Astrocyte (in vitro differentiated cells and primary cell): ENCODE data around the gene CSGALNACT2. TPM values are rescaled to one million over a fixed set of nuclear protein-coding genes. Genes with fewer than 3 reads are reported as not detected.

Experiments
- DNase-seq: peaks from one replicate; pipeline ENCODE4 v3.0.0-alpha.2; 2010; ENCODE audit warnings: low read depth
- FAIRE-seq: peaks from 2 replicates; lab custom pipeline; 2011; peaks lifted over from hg19 to GRCh38; lab: Jason Lieb, UNC
- H2AFZ ChIP-seq: 2 replicates; pipeline ENCODE4 v1.6.0; 2012; ENCODE audit warnings: low read depth, low read length, inconsistent platforms
- H3K27ac ChIP-seq: 2 replicates; pipeline ENCODE4 v1.5.1; 2011; ENCODE audit warnings: low read depth, low read length, inconsistent platforms
- H3K27me3 ChIP-seq: 2 replicates; pipeline ENCODE4 v1.6.0; 2011; ENCODE audit warnings: low read length, inconsistent platforms; ENCODE audit not compliant: insufficient read depth
- H3K36me3 ChIP-seq: 2 replicates; pipeline ENCODE4 v1.5.1; 2011; ENCODE audit warnings: low read length, inconsistent platforms; ENCODE audit not compliant: insufficient read depth
- H3K4me1 ChIP-seq: 2 replicates; pipeline ENCODE4 v1.5.1; 2011; ENCODE audit warnings: low read length, inconsistent platforms; ENCODE audit not compliant: insufficient read depth
- H3K4me2 ChIP-seq: 2 replicates; pipeline ENCODE4 v1.6.0; 2012; ENCODE audit warnings: low read length, inconsistent platforms
- H3K4me3 ChIP-seq: 2 replicates; pipeline ENCODE4 v1.5.1; 2011; ENCODE audit warnings: low read depth, mild to moderate bottlenecking, low read length, inconsistent platforms; ENCODE audit not compliant: insufficient read depth
- H3K79me2 ChIP-seq: 2 replicates; pipeline ENCODE4 v1.6.0; 2012; ENCODE audit warnings: mild to moderate bottlenecking, low read length, inconsistent platforms; ENCODE audit not compliant: insufficient read depth
- H3K9ac ChIP-seq: 2 replicates; pipeline ENCODE4 v1.6.0; 2012; ENCODE audit warnings: mild to moderate bottlenecking, low read length, inconsistent platforms
- H3K9me3 ChIP-seq: 2 replicates; pipeline ENCODE4 v1.5.1; 2012; ENCODE audit warnings: low read depth, mild to moderate bottlenecking, low read length, inconsistent platforms; ENCODE audit not compliant: insufficient read depth
- H4K20me1 ChIP-seq: 2 replicates; pipeline ENCODE4 v1.6.0; 2012; ENCODE audit warnings: low read length, inconsistent platforms; ENCODE audit not compliant: insufficient read depth
- H3K27ac Mint-ChIP-seq: one replicate; pipeline ENCODE4 v1.8.0; 2021; ENCODE audit warnings: mild to moderate bottlenecking, mixed read lengths; ENCODE audit not compliant: unreplicated experiment
- H3K27me3 Mint-ChIP-seq: one replicate; pipeline ENCODE4 v1.8.0; 2021; ENCODE audit warnings: low read depth, mixed read lengths; ENCODE audit not compliant: unreplicated experiment
- H3K36me3 Mint-ChIP-seq: one replicate; pipeline ENCODE4 v1.8.0; 2021; ENCODE audit warnings: low read depth, mixed read lengths; ENCODE audit not compliant: unreplicated experiment
- H3K4me1 Mint-ChIP-seq: one replicate; pipeline ENCODE4 v1.8.0; 2021; ENCODE audit warnings: low read depth, mixed read lengths; ENCODE audit not compliant: unreplicated experiment
- H3K4me3 Mint-ChIP-seq: one replicate; pipeline ENCODE4 v1.8.0; 2021; ENCODE audit warnings: mild to moderate bottlenecking, moderate library complexity, mixed read lengths; ENCODE audit not compliant: unreplicated experiment
- H3K9me3 Mint-ChIP-seq: one replicate; pipeline ENCODE4 v1.8.0; 2021; ENCODE audit warnings: mild to moderate bottlenecking, mixed read lengths; ENCODE audit not compliant: unreplicated experiment
- EZH2 ChIP-seq: IDR thresholded peaks from 2 replicates; pipeline ENCODE4 v1.6.1; 2012; ENCODE audit warnings: mild to moderate bottlenecking, low read length, inconsistent platforms; ENCODE audit not compliant: insufficient read depth
- total RNA-seq: library from RNA; stranded (reverse); gene quantifications from 2 replicates; pipeline ENCODE4 v1.2.1, GENCODE V29; 2021
- TF ChIP-seq, protein P1 (sequence below): IDR thresholded peaks from 2 replicates; pipeline ENCODE4 v1.5.1; 2011; ENCODE audit warnings: low read depth, mild to moderate bottlenecking, inconsistent platforms, low read length, moderate library complexity; ENCODE audit not compliant: insufficient read depth

Gene CSGALNACT2
- total RNA-seq, 1 donor from 2014 or later = 28.5 TPM

DNA sequence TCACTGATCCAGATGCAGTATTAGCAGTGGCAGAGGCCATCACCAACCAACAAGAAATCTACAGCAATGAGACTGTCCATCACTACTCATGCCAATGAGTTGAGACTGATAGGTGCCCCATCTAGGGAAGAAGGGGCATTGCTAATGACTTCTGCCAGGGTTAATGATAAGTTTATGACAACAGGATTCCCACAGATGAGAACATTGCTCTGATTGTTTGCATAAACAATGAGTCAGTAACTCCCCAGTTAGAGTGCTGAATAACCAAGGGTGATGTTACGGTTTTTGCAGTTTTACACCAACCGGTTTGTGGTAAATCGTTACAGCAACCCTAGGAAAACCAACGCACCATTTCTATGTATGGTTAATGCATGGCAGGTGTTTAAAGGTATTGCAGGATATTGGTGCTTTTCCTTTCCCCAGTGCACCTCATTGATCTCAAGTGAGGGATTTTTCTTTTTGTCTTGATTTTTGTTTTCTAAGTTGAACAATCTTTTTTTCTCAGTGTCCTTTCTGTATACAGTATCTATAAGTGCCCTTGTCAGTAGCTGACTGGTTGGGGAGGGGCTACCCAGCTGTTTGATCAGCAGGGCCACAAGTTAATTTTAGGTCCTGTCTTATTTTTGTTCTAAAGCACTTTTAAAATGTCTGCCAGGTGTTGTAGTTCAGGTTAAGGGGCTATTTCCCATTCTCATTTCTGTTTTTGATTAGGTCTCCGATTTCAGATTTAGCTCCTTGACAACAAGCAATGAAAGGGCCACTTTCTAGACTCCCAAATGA is 3.9 kb upstream of the CSGALNACT2 start:
- Histone ChIP-seq H3K4me1 (peaks cover 4% of the 10 kb centered on the region), H3K79me2 (peaks cover 18% of the 10 kb centered on the region), H3K27me3 (peaks cover 8% of the 10 kb centered on the region), H4K20me1 (peaks cover 8% of the 10 kb centered on the region), H3K4me3 (no peak overlapping the region), H3K9me3 (no peaks in the 10 kb centered on the region), H3K9ac (no peak overlapping the region), H2AFZ (no peak overlapping the region), H3K36me3 (no peaks in the 10 kb centered on the region), H3K27ac (no peak overlapping the region), H3K4me2 (no peak overlapping the region)
- DNase-seq (no peak), FAIRE-seq (no peak)
- Mint-ChIP-seq H3K4me3 (no peak overlapping the region), H3K27me3 (no peaks in the 10 kb centered on the region), H3K9me3 (no peaks in the 10 kb centered on the region), H3K27ac (no peak overlapping the region), H3K36me3 (peaks cover 5% of the 10 kb centered on the region), H3K4me1 (peaks cover 32% of the 10 kb centered on the region)
- TF ChIP-seq, protein P1, sequence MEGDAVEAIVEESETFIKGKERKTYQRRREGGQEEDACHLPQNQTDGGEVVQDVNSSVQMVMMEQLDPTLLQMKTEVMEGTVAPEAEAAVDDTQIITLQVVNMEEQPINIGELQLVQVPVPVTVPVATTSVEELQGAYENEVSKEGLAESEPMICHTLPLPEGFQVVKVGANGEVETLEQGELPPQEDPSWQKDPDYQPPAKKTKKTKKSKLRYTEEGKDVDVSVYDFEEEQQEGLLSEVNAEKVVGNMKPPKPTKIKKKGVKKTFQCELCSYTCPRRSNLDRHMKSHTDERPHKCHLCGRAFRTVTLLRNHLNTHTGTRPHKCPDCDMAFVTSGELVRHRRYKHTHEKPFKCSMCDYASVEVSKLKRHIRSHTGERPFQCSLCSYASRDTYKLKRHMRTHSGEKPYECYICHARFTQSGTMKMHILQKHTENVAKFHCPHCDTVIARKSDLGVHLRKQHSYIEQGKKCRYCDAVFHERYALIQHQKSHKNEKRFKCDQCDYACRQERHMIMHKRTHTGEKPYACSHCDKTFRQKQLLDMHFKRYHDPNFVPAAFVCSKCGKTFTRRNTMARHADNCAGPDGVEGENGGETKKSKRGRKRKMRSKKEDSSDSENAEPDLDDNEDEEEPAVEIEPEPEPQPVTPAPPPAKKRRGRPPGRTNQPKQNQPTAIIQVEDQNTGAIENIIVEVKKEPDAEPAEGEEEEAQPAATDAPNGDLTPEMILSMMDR = no peak
- TF ChIP-seq EZH2 = no peak

GRCh38 chr10:43135064-43135463 is 3.2 kb upstream of the CSGALNACT2 start:
- no peak for DNase-seq
- peaks cover 15% of the 10 kb centered on the region for H4K20me1 ChIP-seq
- H3K4me1 ChIP-seq = no peaks in the 10 kb centered on the region
- Mint-ChIP-seq H3K27me3 (no peaks in the 10 kb centered on the region), H3K4me1 (peaks cover 30% of the 10 kb centered on the region), H3K27ac (no peak overlapping the region), H3K36me3 (peaks cover 5% of the 10 kb centered on the region), H3K9me3 (no peaks in the 10 kb centered on the region), H3K4me3 (no peak overlapping the region)
- no peak overlapping the region for H2AFZ ChIP-seq
- H3K36me3 ChIP-seq = no peaks in the 10 kb centered on the region
- H3K27ac ChIP-seq = no peak overlapping the region
- H3K4me3 ChIP-seq = no peak overlapping the region
- H3K9me3 ChIP-seq = no peaks in the 10 kb centered on the region
- TF ChIP-seq EZH2 = no peak
- TF ChIP-seq, protein P1 = no peak
- H3K79me2 ChIP-seq = peaks cover 25% of the 10 kb centered on the region
- H3K4me2 ChIP-seq = no peak overlapping the region
- no peak overlapping the region for H3K9ac ChIP-seq
- H3K27me3 ChIP-seq = peaks cover 8% of the 10 kb centered on the region
- FAIRE-seq = no peak

- Histone ChIP-seq H2AFZ (no peak overlapping the region), H3K9me3 (no peaks in the 10 kb centered on the region), H3K9ac (no peak overlapping the region), H3K79me2 (peaks cover 28% of the 10 kb centered on the region), H4K20me1 (peaks cover 17% of the 10 kb centered on the region), H3K4me1 (peaks cover 2% of the 10 kb centered on the region), H3K4me2 (no peak overlapping the region), H3K27ac (no peak overlapping the region), H3K27me3 (peaks cover 4% of the 10 kb centered on the region), H3K36me3 (no peaks in the 10 kb centered on the region), H3K4me3 (no peak overlapping the region)
- H3K4me3 Mint-ChIP-seq = peak overlapping the region; percentile 98
- H3K27ac Mint-ChIP-seq = no peak overlapping the region
- DNase-seq = no peak
- H3K4me1 Mint-ChIP-seq = peaks cover 28% of the 10 kb centered on the region
- no peaks in the 10 kb centered on the region for H3K9me3 Mint-ChIP-seq
- FAIRE-seq = no peak
- TF ChIP-seq, protein P1 = no peak
- TF ChIP-seq EZH2 = no peak
- peaks cover 5% of the 10 kb centered on the region for H3K36me3 Mint-ChIP-seq
- H3K27me3 Mint-ChIP-seq = no peaks in the 10 kb centered on the region
Measured at GRCh38 chr10:43135656-43136055, 2.6 kb upstream of the CSGALNACT2 start.
